Lung (tissue), 16 donors: ENCODE results near the gene MAGED1. TPM values are rescaled to one million over a fixed set of nuclear protein-coding genes. Genes with fewer than 3 reads are reported as not detected.

Experiments used
- ATAC-seq: fragments of 200-7000 bp; cut with Tn5 transposase; one replicate; pipeline ENCODE4 v1.9.1; 2020; ENCODE audit warnings: moderate number of reproducible peaks; ENCODE audit not compliant: insufficient read depth, low FRiP score
- DNase-seq, 3 donors: peaks; one replicate each; pipeline ENCODE4 v3.0.0-alpha.2; 2013 to 2017
- H3K27ac ChIP-seq, 2 donors: one replicate each; pipeline ENCODE4 v1.5.1; 2013; ENCODE audit warnings: mild to moderate bottlenecking in 2 of 2, moderate library complexity in 2 of 2, control low read depth in 1 of 2, inconsistent platforms in 1 of 2, low read depth in 1 of 2, low read length in 1 of 2
- H3K27me3 ChIP-seq, 3 donors: one replicate each; pipeline ENCODE4 v1.5.1; 2013; ENCODE audit warnings: low read length in 2 of 3; ENCODE audit not compliant: control insufficient read depth in 3 of 3, insufficient read depth in 3 of 3
- H3K36me3 ChIP-seq, 4 donors: one replicate each; pipeline ENCODE4 v1.5.1; 2013; ENCODE audit warnings: low read length in 4 of 4, mild to moderate bottlenecking in 1 of 4, moderate library complexity in 1 of 4; ENCODE audit not compliant: control insufficient read depth in 4 of 4, insufficient read depth in 4 of 4
- H3K4me1 ChIP-seq, 5 donors: one replicate each; pipeline ENCODE4 v1.5.1; 2013; ENCODE audit warnings: low read length in 5 of 5, mild to moderate bottlenecking in 2 of 5, moderate library complexity in 1 of 5; ENCODE audit not compliant: control insufficient read depth in 5 of 5, insufficient read depth in 5 of 5
- H3K4me3 ChIP-seq: one replicate; pipeline ENCODE4 v1.5.1; 2013; ENCODE audit warnings: mild to moderate bottlenecking, control low read depth, moderate library complexity
- H3K9ac ChIP-seq, 2 donors: one replicate each; pipeline ENCODE4 v1.5.1; 2013; ENCODE audit warnings: low read length in 2 of 2, control low read depth in 1 of 2; ENCODE audit not compliant: insufficient read depth in 1 of 2
- H3K9me3 ChIP-seq, 4 donors: one replicate each; pipeline ENCODE4 v1.5.1; 2013; ENCODE audit warnings: low read length in 3 of 4, mild to moderate bottlenecking in 1 of 4, moderate library complexity in 1 of 4; ENCODE audit not compliant: control insufficient read depth in 4 of 4, insufficient read depth in 3 of 4
- WGBS, 2 donors: extraction: QIAGEN DNeasy Blood & Tissue Kit; methylation state at CpG; one replicate each; pipeline ENCODE4 v1.1.7; 2013; 5-methylcytosine and 5-hydroxymethylcytosine counted together
- long read RNA-seq, 5 donors: transcript quantifications; one replicate each; lab custom pipeline, GENCODE V29; 2026
- polyA plus RNA-seq, 2 donors: library from polyadenylated mRNA; stranded (reverse); fragments of 200-250 nt; gene quantifications; one replicate each; pipeline ENCODE4 v1.2.1, GENCODE V29; 2013
- total RNA-seq, 2 donors: library from RNA; depleted of rRNA in 1 of 2; stranded (reverse); fragments of >200 nt in 1 of 2; gene quantifications; one replicate each; pipeline ENCODE4 v1.2.1, GENCODE V29; 2014 to 2021
- TF ChIP-seq, protein P1 (sequence below): IDR thresholded peaks from 2 replicates; pipeline ENCODE4 v1.5.1; 2012; ENCODE audit warnings: mild to moderate bottlenecking; ENCODE audit errors: control extremely low read depth, extremely low read depth
- donor health status: control.
- donor health status: control.
- donor health status: Bipolar disorder and iron deficiency.
- donor health status: healthy.
- donor health status: DM: yes; HTN: yes; CAD: no.

Gene MAGED1, protein sequence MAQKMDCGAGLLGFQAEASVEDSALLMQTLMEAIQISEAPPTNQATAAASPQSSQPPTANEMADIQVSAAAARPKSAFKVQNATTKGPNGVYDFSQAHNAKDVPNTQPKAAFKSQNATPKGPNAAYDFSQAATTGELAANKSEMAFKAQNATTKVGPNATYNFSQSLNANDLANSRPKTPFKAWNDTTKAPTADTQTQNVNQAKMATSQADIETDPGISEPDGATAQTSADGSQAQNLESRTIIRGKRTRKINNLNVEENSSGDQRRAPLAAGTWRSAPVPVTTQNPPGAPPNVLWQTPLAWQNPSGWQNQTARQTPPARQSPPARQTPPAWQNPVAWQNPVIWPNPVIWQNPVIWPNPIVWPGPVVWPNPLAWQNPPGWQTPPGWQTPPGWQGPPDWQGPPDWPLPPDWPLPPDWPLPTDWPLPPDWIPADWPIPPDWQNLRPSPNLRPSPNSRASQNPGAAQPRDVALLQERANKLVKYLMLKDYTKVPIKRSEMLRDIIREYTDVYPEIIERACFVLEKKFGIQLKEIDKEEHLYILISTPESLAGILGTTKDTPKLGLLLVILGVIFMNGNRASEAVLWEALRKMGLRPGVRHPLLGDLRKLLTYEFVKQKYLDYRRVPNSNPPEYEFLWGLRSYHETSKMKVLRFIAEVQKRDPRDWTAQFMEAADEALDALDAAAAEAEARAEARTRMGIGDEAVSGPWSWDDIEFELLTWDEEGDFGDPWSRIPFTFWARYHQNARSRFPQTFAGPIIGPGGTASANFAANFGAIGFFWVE
- 100 to 1,000 TPM; 108 to 111 TPM for total RNA-seq
- polyA plus RNA-seq: 10 to 100 TPM; 28.3 to 38.3 TPM
- long read RNA-seq, donor 1, transcript MAGED1-201 (13 exons, 2,747 nt): major isoform, 39 of 380 reads
- long read RNA-seq, donor 1, partial matches to known transcripts: 336 of 380 reads
- long read RNA-seq, donor 1, other reads (novel, unspliced or antisense): 0 of 380 reads
- long read RNA-seq, donor 2, transcript MAGED1-201 (13 exons, 2,747 nt): major isoform, 12 of 181 reads
- long read RNA-seq, donor 2, partial matches to known transcripts: 169 of 181 reads
- long read RNA-seq, donor 2, other reads (novel, unspliced or antisense): 0 of 181 reads
- long read RNA-seq, donor 3, transcript MAGED1-201 (13 exons, 2,747 nt): major isoform, 20 of 178 reads
- long read RNA-seq, donor 3, partial matches to known transcripts: 158 of 178 reads
- long read RNA-seq, donor 3, other reads (novel, unspliced or antisense): 0 of 178 reads
- long read RNA-seq, donor 4, transcript MAGED1-201 (13 exons, 2,747 nt): major isoform, 7 of 212 reads
- long read RNA-seq, donor 4, partial matches to known transcripts: 203 of 212 reads
- long read RNA-seq, donor 4, other reads (novel, unspliced or antisense): 0 of 212 reads
- long read RNA-seq, donor 5, transcript MAGED1-201 (13 exons, 2,747 nt): major isoform, 55 of 407 reads
- long read RNA-seq, donor 5, partial matches to known transcripts: 346 of 407 reads
- long read RNA-seq, donor 5, other reads (novel, unspliced or antisense): 0 of 407 reads

DNA sequence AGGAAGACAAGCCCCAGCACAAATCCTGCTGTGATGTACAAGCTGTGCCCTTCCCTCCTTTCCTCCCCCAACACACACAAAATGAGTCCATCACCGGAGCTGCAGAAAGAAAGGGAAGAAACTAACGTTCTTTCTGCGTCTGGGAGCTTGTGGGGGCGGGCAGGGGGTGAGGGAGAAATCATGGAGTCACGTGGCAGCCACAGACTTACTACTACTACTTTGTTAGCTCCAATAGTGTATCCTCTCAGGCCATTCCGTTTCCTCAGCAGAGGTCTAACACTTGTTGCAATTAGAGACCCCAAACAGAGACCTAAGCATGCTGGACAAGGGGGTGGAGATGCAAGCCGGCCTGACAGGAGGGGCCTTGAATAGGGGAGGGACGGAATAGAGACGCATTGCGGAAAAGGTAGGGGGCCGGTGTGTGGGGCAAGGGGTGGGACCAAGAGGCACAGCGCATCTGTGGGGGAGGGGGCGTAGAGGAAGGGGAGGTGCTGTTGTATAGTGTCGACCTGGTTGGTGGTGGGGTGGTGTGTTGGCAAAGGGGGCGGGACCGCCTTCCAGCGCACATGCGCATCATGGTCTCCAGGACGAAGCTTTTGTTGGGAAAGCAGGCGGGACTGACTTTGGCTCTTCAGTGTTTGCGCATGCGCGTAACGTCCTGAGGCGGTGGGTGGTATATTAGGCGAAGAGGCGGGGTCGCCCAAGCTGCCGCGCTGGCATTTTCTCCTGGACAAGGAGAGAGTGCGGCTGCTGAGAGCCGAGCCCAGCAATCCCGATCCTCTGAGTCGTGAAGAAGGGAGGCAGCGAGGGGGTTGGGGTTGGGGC is at the start of gene MAGED1:
Gene MAGED1, plus strand, starts transcription at position 703 of the 825 bp plus-strand sequence. CDS start 682 bp downstream, outside the sequence.
- peaks cover 0 to 16% (median 7%) of the 10 kb centered on the region in 5 donors for H3K4me1 ChIP-seq
- TF ChIP-seq, protein P1, sequence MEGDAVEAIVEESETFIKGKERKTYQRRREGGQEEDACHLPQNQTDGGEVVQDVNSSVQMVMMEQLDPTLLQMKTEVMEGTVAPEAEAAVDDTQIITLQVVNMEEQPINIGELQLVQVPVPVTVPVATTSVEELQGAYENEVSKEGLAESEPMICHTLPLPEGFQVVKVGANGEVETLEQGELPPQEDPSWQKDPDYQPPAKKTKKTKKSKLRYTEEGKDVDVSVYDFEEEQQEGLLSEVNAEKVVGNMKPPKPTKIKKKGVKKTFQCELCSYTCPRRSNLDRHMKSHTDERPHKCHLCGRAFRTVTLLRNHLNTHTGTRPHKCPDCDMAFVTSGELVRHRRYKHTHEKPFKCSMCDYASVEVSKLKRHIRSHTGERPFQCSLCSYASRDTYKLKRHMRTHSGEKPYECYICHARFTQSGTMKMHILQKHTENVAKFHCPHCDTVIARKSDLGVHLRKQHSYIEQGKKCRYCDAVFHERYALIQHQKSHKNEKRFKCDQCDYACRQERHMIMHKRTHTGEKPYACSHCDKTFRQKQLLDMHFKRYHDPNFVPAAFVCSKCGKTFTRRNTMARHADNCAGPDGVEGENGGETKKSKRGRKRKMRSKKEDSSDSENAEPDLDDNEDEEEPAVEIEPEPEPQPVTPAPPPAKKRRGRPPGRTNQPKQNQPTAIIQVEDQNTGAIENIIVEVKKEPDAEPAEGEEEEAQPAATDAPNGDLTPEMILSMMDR: no peak
- peak within 1 kb of the TSS; percentile 55 to 71 for H3K27ac ChIP-seq
- H3K4me3 ChIP-seq: peak within 1 kb of the TSS; percentile 47
- peak within 1 kb of the TSS; percentile 73 to 96 for H3K9ac ChIP-seq
- ATAC-seq (peak; percentile 84), DNase-seq (peak; percentile 97 to 98 (median 97))
- peaks cover 0 to 17% (median 8%) of the 10 kb centered on the region in 4 donors for H3K36me3 ChIP-seq
- no peaks in the 10 kb centered on the region for H3K27me3 ChIP-seq
- 1 to 26% methylated on average over 28 to 35 of the region's 35 CpGs for WGBS, 2 donors
- H3K9me3 ChIP-seq: peaks cover 0 to 1% (median 0%) of the 10 kb centered on the region in 4 donors

DNA sequence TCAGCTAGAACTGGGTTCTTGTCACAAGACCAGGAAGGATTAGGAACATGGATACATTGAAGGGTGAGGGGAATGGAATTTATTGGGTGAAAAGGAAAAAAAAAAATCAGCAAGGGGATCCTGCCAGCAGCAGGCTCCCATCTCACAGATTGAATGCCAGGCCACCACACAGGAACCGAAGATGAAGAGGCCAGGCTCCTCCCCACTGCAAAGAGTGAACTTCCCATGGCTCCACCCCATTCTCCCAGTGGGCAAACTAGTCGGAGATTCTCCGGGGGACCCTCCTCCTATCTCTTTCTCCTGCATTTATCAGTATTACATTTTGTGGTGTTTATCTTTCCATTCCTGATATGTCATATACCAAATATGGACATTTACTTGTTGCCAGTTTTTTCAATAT is 46.0 kb upstream of the MAGED1 start:
- Histone ChIP-seq H3K27me3 (peaks cover 0 to 14% (median 9%) of the 10 kb centered on the region in 3 donors), H3K9ac (no peak overlapping the region), H3K27ac (no peak overlapping the region), H3K36me3 (peaks cover 0 to 2% (median 0%) of the 10 kb centered on the region in 4 donors), H3K9me3 (peaks cover 0 to 6% (median under 1%) of the 10 kb centered on the region in 4 donors), H3K4me3 (no peak overlapping the region), H3K4me1 (no peaks in the 10 kb centered on the region)
- TF ChIP-seq, protein P1: no peak
- 68 to 82% methylated on average over 3 of the region's 3 CpGs for WGBS, 2 donors
- ATAC-seq (no peak), DNase-seq (no peak)
